PC-3 (cell line): ENCODE measurements around the gene DNAJC11. TPM values are rescaled to one million over a fixed set of nuclear protein-coding genes. Genes with fewer than 3 reads are reported as not detected.
"Not testable (repeated sequence)": the region's sequence is repeated elsewhere in the genome, so short reads cannot be mapped to it uniquely, and the experiment has no call there.

Experiments used
- ATAC-seq: fragments of 200-7000 bp; cut with Tn5 transposase; 2 replicates; pipeline ENCODE4 v1.9.1; 2020; ENCODE audit warnings: mild to moderate bottlenecking, moderate library complexity
- BruUV-seq: library from RNA; stranded (reverse); fragments of 400-500 nt; replicated peaks from 2 replicates; lab custom pipeline; 2021; lab: Mats Ljungman, UMichigan
- CTCF ChIA-PET: fragments of 300-600 bp; sonication (Branson Sonifier 250); formaldehyde crosslinking; loops from one replicate; lab custom pipeline; 2022; ENCODE audit warnings: antibody characterized with exemption; lab: Charles Lee
- POLR2A ChIA-PET: fragments of 300-600 bp; sonication (Branson Sonifier 250); formaldehyde crosslinking; loops from one replicate; lab custom pipeline; 2022; ENCODE audit warnings: antibody characterized with exemption; ENCODE audit not compliant: unreplicated experiment; lab: Charles Lee
- DNase-seq: peaks from one replicate; pipeline ENCODE4 v3.0.0-alpha.2; 2015
- H2AFZ ChIP-seq: fragments of 300-600 bp; sonication (generic); 2 replicates; pipeline ENCODE4 v1.6.0; 2016; ENCODE audit warnings: antibody characterized with exemption, low read length
- H3F3A ChIP-seq: fragments of 300-600 bp; sonication (generic); one replicate; pipeline ENCODE4 v1.6.0; 2017; ENCODE audit warnings: antibody characterized with exemption, low read length, control low read depth, mild to moderate bottlenecking; ENCODE audit not compliant: unreplicated experiment
- H3K27ac ChIP-seq: fragments of 300-600 bp; sonication (generic); 2 replicates; pipeline ENCODE4 v1.5.1; 2016; ENCODE audit warnings: mild to moderate bottlenecking, low read length
- H3K27me3 ChIP-seq: fragments of 300-600 bp; sonication (generic); 2 replicates; pipeline ENCODE4 v1.6.1; 2016; ENCODE audit warnings: low read length, mixed read lengths
- H3K36me3 ChIP-seq: fragments of 300-600 bp; sonication (generic); 2 replicates; pipeline ENCODE4 v1.6.1; 2016; ENCODE audit warnings: low read depth, mixed run types, low read length, mixed read lengths
- H3K4me1 ChIP-seq: fragments of 300-600 bp; sonication (generic); 2 replicates; pipeline ENCODE4 v1.5.1; 2016; ENCODE audit warnings: low read length; ENCODE audit not compliant: insufficient read depth
- H3K4me2 ChIP-seq: fragments of 300-600 bp; sonication (generic); 2 replicates; pipeline ENCODE4 v1.6.0; 2016; ENCODE audit warnings: low read length
- H3K4me3 ChIP-seq: fragments of 300-600 bp; sonication (generic); 2 replicates; pipeline ENCODE4 v1.5.1; 2016; ENCODE audit warnings: mild to moderate bottlenecking, low read length, mixed read lengths
- H3K79me2 ChIP-seq: fragments of 300-600 bp; sonication (generic); 2 replicates; pipeline ENCODE4 v1.6.1; 2017; ENCODE audit warnings: low read length, mixed read lengths
- H3K9ac ChIP-seq: fragments of 300-600 bp; sonication (generic); 2 replicates; pipeline ENCODE4 v1.6.0; 2016; ENCODE audit warnings: mild to moderate bottlenecking, low read length
- H3K9me2 ChIP-seq: fragments of 300-600 bp; sonication (generic); replicated peaks from 2 replicates; pipeline ENCODE4 v1.6.1; 2016; ENCODE audit warnings: mixed run types, low read length, mixed read lengths
- H3K9me3 ChIP-seq: fragments of 300-600 bp; sonication (generic); 2 replicates; pipeline ENCODE4 v1.6.1; 2016; ENCODE audit warnings: low read length, mixed read lengths
- H4K20me1 ChIP-seq: fragments of 300-600 bp; sonication (generic); 2 replicates; pipeline ENCODE4 v1.6.1; 2016; ENCODE audit warnings: low read length, mixed read lengths
- CTCF ChIP-seq: fragments of 300-600 bp; sonication (generic); conservative IDR thresholded peaks from 2 replicates; pipeline ENCODE4 v1.5.1; 2017; ENCODE audit warnings: antibody characterized with exemption, low read depth, mild to moderate bottlenecking, low read length
- EZH2 ChIP-seq: fragments of 300-600 bp; sonication (generic); IDR thresholded peaks from one replicate; pipeline ENCODE4 v1.6.1; 2017; ENCODE audit warnings: antibody characterized with exemption, mild to moderate bottlenecking, low read length; ENCODE audit not compliant: unreplicated experiment
- EZH2phosphoT487 ChIP-seq: fragments of 300-600 bp; sonication (generic); IDR thresholded peaks from 2 replicates; pipeline ENCODE4 v1.6.1; 2018; ENCODE audit warnings: mild to moderate bottlenecking, antibody characterized with exemption, low read length, borderline replicate concordance
- intact Hi-C: fragments of 100-400 bp; cut with micrococcal nuclease; formaldehyde crosslinking; loops from 2 replicates; pipeline ENCODE4 v1.9.0; 2023
- total RNA-seq: library from RNA; depleted of rRNA; stranded (reverse); fragments of >200 nt; gene quantifications from 2 replicates; pipeline ENCODE4 v1.2.3, GENCODE V29; 2014

DNAJC11 gene
- total RNA-seq, 1 experiment from 2014 or later = 105 TPM

GRCh38 chr1:6638226-6638625, 63.4 kb downstream of the DNAJC11 start:
- ChIA-PET CTCF (no interaction called here), POLR2A (no interaction called here)
- intact Hi-C loops = no loop called here
- TF ChIP-seq CTCF = no peak
- no peak for TF ChIP-seq EZH2phosphoT487
- TF ChIP-seq EZH2 = no peak
- no peaks in the 10 kb centered on the region for H4K20me1 ChIP-seq
- H3K27ac ChIP-seq = no peak overlapping the region
- no peaks in the 10 kb centered on the region for H3K4me1 ChIP-seq
- no peaks in the 10 kb centered on the region for H3K27me3 ChIP-seq
- H2AFZ ChIP-seq = no peak overlapping the region
- no peak overlapping the region for H3K4me3 ChIP-seq
- no peaks in the 10 kb centered on the region for H3K79me2 ChIP-seq
- BruUV-seq = no TSS peak
- H3K4me2 ChIP-seq = no peak overlapping the region
- peaks cover 71% of the 10 kb centered on the region for H3K36me3 ChIP-seq
- H3K9ac ChIP-seq = no peak overlapping the region
- ATAC-seq = no peak
- no peaks in the 10 kb centered on the region for H3K9me3 ChIP-seq
- H3K9me2 ChIP-seq = no peaks in the 10 kb centered on the region
- no peak for DNase-seq
- peaks cover 7% of the 10 kb centered on the region for H3F3A ChIP-seq

- no peak for TF ChIP-seq CTCF
- TF ChIP-seq EZH2phosphoT487 = no peak
- TF ChIP-seq EZH2 = no peak
- no peaks in the 10 kb centered on the region for H3K9me3 ChIP-seq
- no peaks in the 10 kb centered on the region for H3K27me3 ChIP-seq
- H3K79me2 ChIP-seq = no peaks in the 10 kb centered on the region
- H3K27ac ChIP-seq = no peak overlapping the region
- ChIA-PET CTCF (no interaction called here), POLR2A (no interaction called here)
- BruUV-seq = no TSS peak
- no peak for ATAC-seq
- H3K4me1 ChIP-seq = no peaks in the 10 kb centered on the region
- no peak overlapping the region for H3K4me2 ChIP-seq
- peaks cover 7% of the 10 kb centered on the region for H3F3A ChIP-seq
- no peak for DNase-seq
- no peaks in the 10 kb centered on the region for H3K9me2 ChIP-seq
- H3K9ac ChIP-seq = no peak overlapping the region
- peaks cover 75% of the 10 kb centered on the region for H3K36me3 ChIP-seq
- intact Hi-C loops = no loop called here
- H4K20me1 ChIP-seq = no peaks in the 10 kb centered on the region
- H2AFZ ChIP-seq = no peak overlapping the region
- H3K4me3 ChIP-seq = no peak overlapping the region
Observed at GRCh38 chr1:6637770-6638169, 63.8 kb downstream of the DNAJC11 start.

- ATAC-seq, H3K27ac ChIP-seq, H3K4me1 ChIP-seq, H3K9me2 ChIP-seq, H3F3A ChIP-seq, H3K4me3 ChIP-seq, intact Hi-C loops, POLR2A ChIA-PET, CTCF ChIA-PET, H3K9ac ChIP-seq, H2AFZ ChIP-seq, BruUV-seq, DNase-seq, H3K27me3 ChIP-seq, H3K79me2 ChIP-seq, H4K20me1 ChIP-seq, H3K4me2 ChIP-seq, H3K9me3 ChIP-seq: not testable (repeated sequence)
- peaks cover 73% of the 10 kb centered on the region for H3K36me3 ChIP-seq
Observed at GRCh38 chr1:6636778-6637177, 64.8 kb downstream of the DNAJC11 start.
